Airway epithelial cell (primary cell): ENCODE measurements around the gene PELI3. TPM values are rescaled to one million over a fixed set of nuclear protein-coding genes. Genes with fewer than 3 reads are reported as not detected.

Experiments used
- total RNA-seq: library from RNA; depleted of rRNA; stranded (reverse); fragments of >200 nt; gene quantifications from 2 replicates; pipeline ENCODE4 v1.2.3, GENCODE V29; 2015

The PELI3 gene
- 8.1 and 8.3 TPM in 2 replicates for total RNA-seq

GRCh38 chr11:66466225-66467033, at the start of gene PELI3:
TSS of gene PELI3 (plus strand) at chr11:66466905. CDS start at chr11:66468129, 1,224 bp downstream.

GRCh38 chr11:66420671-66421476, 45.8 kb upstream of the PELI3 start, which contains the start of gene NPAS4:
TSS of gene NPAS4 (plus strand) at chr11:66421035. CDS start at chr11:66421180, 145 bp downstream.

GRCh38 chr11:66438504-66439466, 27.9 kb upstream of the PELI3 start, which contains the start of gene MRPL11:
TSS of gene MRPL11 (minus strand) at chr11:66438848. CDS start at chr11:66438754, 94 bp downstream.

GRCh38 chr11:66480117-66480938, 13.6 kb downstream of the PELI3 start, which contains the start of gene DPP3:
TSS of gene DPP3 (plus strand) at chr11:66480434. CDS start at chr11:66482201, 1,767 bp downstream.

GRCh38 chr11:66510271-66510989, 43.7 kb downstream of the PELI3 start, which contains the start of gene BBS1:
TSS of gene BBS1 (plus strand) at chr11:66510635. CDS start at chr11:66510660, 25 bp downstream.

Other genes starting within 250 kb of the PELI3 start
- gene KLC2, start 209.2 kb upstream of the PELI3 start, total RNA-seq: 21.7 and 30.5 TPM in 2 replicates
- 167 and 188 TPM in 2 replicates for gene RAB1B, start 198.3 kb upstream of the PELI3 start, total RNA-seq
- gene CNIH2, start 188.7 kb upstream of the PELI3 start, total RNA-seq: not detected in 2 replicates
- 132 and 140 TPM in 2 replicates for gene YIF1A, start 177.8 kb upstream of the PELI3 start, total RNA-seq
- gene TMEM151A, start 175.0 kb upstream of the PELI3 start, total RNA-seq: 0.14 TPM in 1 of 2 replicates, not detected in the other
- gene CD248, start 149.9 kb upstream of the PELI3 start, total RNA-seq: 1.6 and 2.0 TPM in 2 replicates
- gene RIN1, start 130.5 kb upstream of the PELI3 start, total RNA-seq: 58.2 and 67.9 TPM in 2 replicates
- 75.5 and 85.1 TPM in 2 replicates for gene BRMS1, start 121.8 kb upstream of the PELI3 start, total RNA-seq
- gene B4GAT1, start 119.3 kb upstream of the PELI3 start, total RNA-seq: 31.2 and 33.5 TPM in 2 replicates
- 5.9 and 8.7 TPM in 2 replicates for gene SLC29A2, start 95.1 kb upstream of the PELI3 start, total RNA-seq
- not detected in 2 replicates for gene NPAS4, start 45.9 kb upstream of the PELI3 start, total RNA-seq
- gene MRPL11, start 28.1 kb upstream of the PELI3 start, total RNA-seq: 64.4 and 64.7 TPM in 2 replicates
- gene DPP3, start 13.5 kb downstream of the PELI3 start, total RNA-seq: 81.5 and 97.4 TPM in 2 replicates
- 20.9 and 23.9 TPM in 2 replicates for gene BBS1, start 43.7 kb downstream of the PELI3 start, total RNA-seq
- 23.7 and 24.4 TPM in 2 replicates for gene ZDHHC24, start 79.1 kb downstream of the PELI3 start, total RNA-seq
- gene ACTN3, start 80.0 kb downstream of the PELI3 start, total RNA-seq: 0.14 TPM in 1 of 2 replicates, not detected in the other
- 3.2 and 4.6 TPM in 2 replicates for gene CTSF, start 101.7 kb downstream of the PELI3 start, total RNA-seq
- 0.14 and 0.23 TPM in 2 replicates for gene CCDC87, start 126.2 kb downstream of the PELI3 start, total RNA-seq
- 14.5 and 22.4 TPM in 2 replicates for gene CCS, start 126.3 kb downstream of the PELI3 start, total RNA-seq
- 33.9 and 46.5 TPM in 2 replicates for gene RBM14, start 149.7 kb downstream of the PELI3 start, total RNA-seq
- 87.2 and 102 TPM in 2 replicates for gene RBM4, start 171.8 kb downstream of the PELI3 start, total RNA-seq
- gene RBM4B, start 211.0 kb downstream of the PELI3 start, total RNA-seq: 13.2 and 13.3 TPM in 2 replicates